HUES6 (cell line): Measurements from ENCODE around the gene CALR3.
"Not testable (repeated sequence)": the region's sequence is repeated elsewhere in the genome, so short reads cannot be mapped to it uniquely, and the experiment has no call there.

Source experiments
- H3K27ac ChIP-seq: 2 replicates; pipeline ENCODE4 v1.7.0; 2013; ENCODE audit warnings: low read depth, mild to moderate bottlenecking, low read length, inconsistent platforms
- H3K27me3 ChIP-seq: 2 replicates; pipeline ENCODE4 v1.6.1; 2013; ENCODE audit warnings: low read length; ENCODE audit not compliant: control insufficient read depth, insufficient read depth
- H3K36me3 ChIP-seq: 2 replicates; pipeline ENCODE4 v1.6.1; 2013; ENCODE audit warnings: low read length; ENCODE audit not compliant: control insufficient read depth, insufficient read depth
- H3K4me1 ChIP-seq: 2 replicates; pipeline ENCODE4 v1.6.1; 2013; ENCODE audit warnings: low read length; ENCODE audit not compliant: control insufficient read depth, insufficient read depth
- H3K4me3 ChIP-seq: 2 replicates; pipeline ENCODE4 v1.5.1; 2013; ENCODE audit warnings: low read depth, low read length
- H3K9ac ChIP-seq: one replicate; pipeline ENCODE4 v1.6.1; 2013; ENCODE audit warnings: mild to moderate bottlenecking, low read length
- H3K9me3 ChIP-seq: 2 replicates; pipeline ENCODE4 v1.6.1; 2013; ENCODE audit warnings: low read depth, low read length; ENCODE audit not compliant: control insufficient read depth, insufficient read depth

CALR3 gene

GRCh38 chr19:16521715-16522289 is 25.8 kb upstream of the CALR3 start:
- no peak overlapping the region for H3K9ac ChIP-seq
- no peak overlapping the region for H3K27ac ChIP-seq
- H3K36me3 ChIP-seq, result peaks cover 97% of the 10 kb centered on the region
- no peak overlapping the region for H3K4me3 ChIP-seq
- no peaks in the 10 kb centered on the region for H3K4me1 ChIP-seq
- no peaks in the 10 kb centered on the region for H3K9me3 ChIP-seq
- no peaks in the 10 kb centered on the region for H3K27me3 ChIP-seq

GRCh38 chr19:16520986-16521624 is 25.1 kb upstream of the CALR3 start:
- Histone ChIP-seq H3K36me3 (peaks cover 94% of the 10 kb centered on the region), H3K9me3 (no peaks in the 10 kb centered on the region), H3K4me1 (no peaks in the 10 kb centered on the region), H3K4me3 (no peak overlapping the region), H3K27me3 (no peaks in the 10 kb centered on the region), H3K9ac (no peak overlapping the region), H3K27ac (no peak overlapping the region)

GRCh38 chr19:16520074-16520973 is 24.4 kb upstream of the CALR3 start:
- H3K4me3 ChIP-seq, result no peak overlapping the region
- H3K9me3 ChIP-seq, result no peaks in the 10 kb centered on the region
- no peak overlapping the region for H3K27ac ChIP-seq
- H3K36me3 ChIP-seq, result peaks cover 86% of the 10 kb centered on the region
- no peaks in the 10 kb centered on the region for H3K4me1 ChIP-seq
- H3K9ac ChIP-seq, result no peak overlapping the region
- H3K27me3 ChIP-seq, result no peaks in the 10 kb centered on the region

- Histone ChIP-seq H3K36me3 (peaks cover 76% of the 10 kb centered on the region), H3K9me3 (no peaks in the 10 kb centered on the region), H3K4me3 (no peak overlapping the region), H3K27ac (no peak overlapping the region), H3K27me3 (no peaks in the 10 kb centered on the region), H3K9ac (no peak overlapping the region), H3K4me1 (no peaks in the 10 kb centered on the region)
Measured at GRCh38 chr19:16519230-16519687, 23.3 kb upstream of the CALR3 start.

- no peak overlapping the region for H3K9ac ChIP-seq
- no peaks in the 10 kb centered on the region for H3K4me1 ChIP-seq
- H3K36me3 ChIP-seq, result peaks cover 70% of the 10 kb centered on the region
- H3K4me3 ChIP-seq, result no peak overlapping the region
- H3K27ac ChIP-seq, result no peak overlapping the region
- no peaks in the 10 kb centered on the region for H3K9me3 ChIP-seq
- no peaks in the 10 kb centered on the region for H3K27me3 ChIP-seq
Measured at GRCh38 chr19:16518483-16519229, 22.7 kb upstream of the CALR3 start.

- Histone ChIP-seq H3K27ac (no peak overlapping the region), H3K9ac (no peak overlapping the region), H3K36me3 (peaks cover 65% of the 10 kb centered on the region), H3K27me3 (no peaks in the 10 kb centered on the region), H3K4me1 (no peaks in the 10 kb centered on the region), H3K9me3 (no peaks in the 10 kb centered on the region), H3K4me3 (no peak overlapping the region)
Measured at GRCh38 chr19:16518061-16518460, 22.1 kb upstream of the CALR3 start.

- Histone ChIP-seq H3K27me3 (no peaks in the 10 kb centered on the region), H3K36me3 (peaks cover 63% of the 10 kb centered on the region), H3K4me3 (no peak overlapping the region), H3K27ac (no peak overlapping the region), H3K4me1 (no peaks in the 10 kb centered on the region), H3K9ac (no peak overlapping the region), H3K9me3 (no peaks in the 10 kb centered on the region)
Measured at GRCh38 chr19:16516923-16517610, 21.1 kb upstream of the CALR3 start.

GRCh38 chr19:16516381-16516780 is 20.4 kb upstream of the CALR3 start:
- no peaks in the 10 kb centered on the region for H3K4me1 ChIP-seq
- peaks cover 58% of the 10 kb centered on the region for H3K36me3 ChIP-seq

GRCh38 chr19:16514383-16515019 is 18.5 kb upstream of the CALR3 start:
- Histone ChIP-seq H3K27me3 (no peaks in the 10 kb centered on the region), H3K27ac (no peak overlapping the region), H3K4me3 (no peak overlapping the region), H3K4me1 (no peaks in the 10 kb centered on the region), H3K36me3 (peaks cover 52% of the 10 kb centered on the region), H3K9ac (no peak overlapping the region), H3K9me3 (no peaks in the 10 kb centered on the region)

More at GRCh38 chr19:16516381-16516780, 20.4 kb upstream of the CALR3 start:
- Histone ChIP-seq H3K4me3 (no peak overlapping the region), H3K27ac (no peak overlapping the region), H3K9ac (no peak overlapping the region), H3K9me3 (no peaks in the 10 kb centered on the region), H3K27me3 (no peaks in the 10 kb centered on the region)

- H3K4me3 ChIP-seq, H3K27ac ChIP-seq, H3K27me3 ChIP-seq, H3K9ac ChIP-seq, H3K4me1 ChIP-seq, H3K9me3 ChIP-seq: not testable (repeated sequence)
- H3K36me3 ChIP-seq, result peaks cover 38% of the 10 kb centered on the region
Measured at GRCh38 chr19:16512611-16513010, 16.6 kb upstream of the CALR3 start.
